Activated CD4-positive, alpha-beta memory T cell treated with anti-CD3 and anti-CD28 coated beads, Interleukin-2, amount 10 ng/mL, durations not matched to agents 7 days and 5 days (primary cell): ENCODE data around the gene SLC39A2. TPM values are rescaled to one million over a fixed set of nuclear protein-coding genes. Genes with fewer than 3 reads are reported as not detected.

Source experiments
- CTCF ChIA-PET: fragments of 350-600 bp; sonication (Branson Sonifier 250); formaldehyde crosslinking; loops from one replicate; lab custom pipeline; 2021; ENCODE audit warnings: antibody characterized with exemption, inconsistent platforms; lab: Charles Lee
- POLR2A ChIA-PET: fragments of 350-600 bp; sonication (Branson Sonifier 250); formaldehyde crosslinking; loops from one replicate; lab custom pipeline; 2021; ENCODE audit warnings: antibody characterized with exemption; lab: Charles Lee
- DNase-seq: peaks from one replicate; pipeline ENCODE4 v3.0.0-alpha.2; 2020
- H3K27ac Mint-ChIP-seq: one replicate; pipeline ENCODE4 v1.8.0; 2021; ENCODE audit warnings: mild to moderate bottlenecking, mixed read lengths
- H3K27me3 Mint-ChIP-seq: one replicate; pipeline ENCODE4 v1.8.0; 2021; ENCODE audit warnings: mixed read lengths
- H3K36me3 Mint-ChIP-seq: one replicate; pipeline ENCODE4 v1.8.0; 2021; ENCODE audit warnings: low read depth, mixed read lengths
- H3K4me1 Mint-ChIP-seq: one replicate; pipeline ENCODE4 v1.8.0; 2021; ENCODE audit warnings: mixed read lengths
- H3K4me3 Mint-ChIP-seq: one replicate; pipeline ENCODE4 v1.8.0; 2021; ENCODE audit warnings: mild to moderate bottlenecking, mixed read lengths
- H3K9me3 Mint-ChIP-seq: one replicate; pipeline ENCODE4 v1.8.0; 2021; ENCODE audit warnings: mixed read lengths
- total RNA-seq, 2 experiments: library from RNA; stranded (reverse); gene quantifications; one replicate each; pipeline ENCODE4 v1.2.3, GENCODE V29; 2021

SLC39A2 gene
- total RNA-seq, 2 experiments from 2014 or later = not detected

- Mint-ChIP-seq H3K27ac (no peak within 1 kb of the TSS), H3K27me3 (peaks cover 17% of the 10 kb centered on the region), H3K9me3 (no peaks in the 10 kb centered on the region), H3K4me1 (peaks cover 7% of the 10 kb centered on the region), H3K36me3 (no peaks in the 10 kb centered on the region), H3K4me3 (no peak within 1 kb of the TSS)
- DNase-seq = no peak
- CTCF ChIA-PET = interaction anchor here (1.4 to 3.1 kb wide), 3 partner anchors 27 to 63 kb away, joined by 3 to 60 read pairs (median 11); no protein-coding TSS in a partner anchor
- POLR2A ChIA-PET = no interaction called here
Measured at GRCh38 chr14:21041676-21042433, 42.8 kb downstream of the SLC39A2 start, which contains the start of gene RNASE7. RNASE7 (plus strand) TSS chr14:21042362; CDS start chr14:21042993, 631 bp downstream.

- ChIA-PET CTCF (interaction anchor here (0.7 to 2.9 kb wide), 3 partner anchors 28 to 397 kb away, joined by 3 to 11 read pairs (median 3); no protein-coding TSS in a partner anchor), POLR2A (no interaction called here)
- Mint-ChIP-seq H3K36me3 (no peaks in the 10 kb centered on the region), H3K27ac (no peak overlapping the region), H3K9me3 (no peaks in the 10 kb centered on the region), H3K4me3 (no peak overlapping the region), H3K4me1 (peaks cover 7% of the 10 kb centered on the region), H3K27me3 (peaks cover 17% of the 10 kb centered on the region)
- DNase-seq = no peak
Measured at GRCh38 chr14:21042918-21043317, 43.8 kb downstream of the SLC39A2 start.

- Mint-ChIP-seq H3K27ac (no peak overlapping the region), H3K27me3 (peaks cover 17% of the 10 kb centered on the region), H3K4me1 (peaks cover 7% of the 10 kb centered on the region), H3K36me3 (no peaks in the 10 kb centered on the region), H3K9me3 (no peaks in the 10 kb centered on the region), H3K4me3 (no peak overlapping the region)
- CTCF ChIA-PET = interaction anchor here (0.7 to 2.9 kb wide), 4 partner anchors 21 to 398 kb away, joined by 3 to 11 read pairs (median 4); no protein-coding TSS in a partner anchor
- POLR2A ChIA-PET = interaction anchor here (1.0 kb wide), 1 partner anchor 13 kb away, joined by 3 read pairs; no protein-coding TSS in a partner anchor
- DNase-seq = no peak
Measured at GRCh38 chr14:21043387-21043973, 44.4 kb downstream of the SLC39A2 start.

GRCh38 chr14:21043974-21044618, 45.0 kb downstream of the SLC39A2 start:
- Mint-ChIP-seq H3K36me3 (no peaks in the 10 kb centered on the region), H3K27ac (no peak overlapping the region), H3K4me3 (no peak overlapping the region), H3K4me1 (peaks cover 7% of the 10 kb centered on the region), H3K9me3 (no peaks in the 10 kb centered on the region), H3K27me3 (peaks cover 17% of the 10 kb centered on the region)
- CTCF ChIA-PET = interaction anchor here (0.9 to 2.9 kb wide), 3 partner anchors 22 to 45 kb away, joined by 3 to 11 read pairs (median 5); no protein-coding TSS in a partner anchor
- DNase-seq = no peak
- POLR2A ChIA-PET = interaction anchor here (1.0 kb wide), 1 partner anchor 13 kb away, joined by 3 read pairs; no protein-coding TSS in a partner anchor

- POLR2A ChIA-PET = no interaction called here
- DNase-seq = no peak
- H3K36me3 Mint-ChIP-seq = no peaks in the 10 kb centered on the region
- no peaks in the 10 kb centered on the region for H3K9me3 Mint-ChIP-seq
- H3K4me1 Mint-ChIP-seq = peaks cover 7% of the 10 kb centered on the region
- CTCF ChIA-PET = interaction anchor here (0.5 to 3.1 kb wide), 4 partner anchors 24 to 297 kb away, joined by 3 to 20 read pairs (median 4); no protein-coding TSS in a partner anchor
- peaks cover 17% of the 10 kb centered on the region for H3K27me3 Mint-ChIP-seq
- no peak overlapping the region for H3K27ac Mint-ChIP-seq
- H3K4me3 Mint-ChIP-seq = no peak overlapping the region
Measured at GRCh38 chr14:21047378-21047781, 48.3 kb downstream of the SLC39A2 start.

- ChIA-PET POLR2A (no interaction called here), CTCF (interaction anchor here (1.0 to 3.1 kb wide), 4 partner anchors 30 to 78 kb away, joined by 3 to 20 read pairs (median 3); no protein-coding TSS in a partner anchor)
- Mint-ChIP-seq H3K36me3 (no peaks in the 10 kb centered on the region), H3K4me3 (no peak overlapping the region), H3K9me3 (no peaks in the 10 kb centered on the region), H3K27ac (no peak overlapping the region), H3K27me3 (peaks cover 12% of the 10 kb centered on the region), H3K4me1 (peaks cover 7% of the 10 kb centered on the region)
- DNase-seq = no peak
Measured at GRCh38 chr14:21048638-21049037, 49.5 kb downstream of the SLC39A2 start.

- H3K9me3 Mint-ChIP-seq = no peaks in the 10 kb centered on the region
- H3K36me3 Mint-ChIP-seq = no peaks in the 10 kb centered on the region
- peaks cover 12% of the 10 kb centered on the region for H3K27me3 Mint-ChIP-seq
- H3K27ac Mint-ChIP-seq = no peak overlapping the region
- H3K4me1 Mint-ChIP-seq = peaks cover 9% of the 10 kb centered on the region
- POLR2A ChIA-PET = no interaction called here
- no peak overlapping the region for H3K4me3 Mint-ChIP-seq
- CTCF ChIA-PET = interaction anchor here (1.4 kb wide), 1 partner anchor 31 kb away, joined by 3 read pairs; no protein-coding TSS in a partner anchor
- DNase-seq = no peak
Measured at GRCh38 chr14:21049271-21049673, 50.2 kb downstream of the SLC39A2 start.

GRCh38 chr14:21050597-21050996, 51.5 kb downstream of the SLC39A2 start:
- Mint-ChIP-seq H3K9me3 (no peaks in the 10 kb centered on the region), H3K27me3 (peaks cover 4% of the 10 kb centered on the region)
- CTCF ChIA-PET = interaction anchor here (0.8 to 1.9 kb wide), 2 partner anchors 33 to 36 kb away, joined by 3 to 9 read pairs; no protein-coding TSS in a partner anchor

More at GRCh38 chr14:21050597-21050996, 51.5 kb downstream of the SLC39A2 start:
- POLR2A ChIA-PET = no interaction called here
- no peak overlapping the region for H3K4me3 Mint-ChIP-seq
- H3K36me3 Mint-ChIP-seq = no peaks in the 10 kb centered on the region
- no peak for DNase-seq
- peaks cover 4% of the 10 kb centered on the region for H3K4me1 Mint-ChIP-seq
- no peak overlapping the region for H3K27ac Mint-ChIP-seq

Other genes with a start within 250 kb of the SLC39A2 start
- gene EDDM3B, start 230.9 kb upstream of the SLC39A2 start, total RNA-seq = not detected
- 1 to 10 TPM; 5.6 to 5.9 TPM for gene RNASE6, start 218.0 kb upstream of the SLC39A2 start, total RNA-seq
- not detected for gene RNASE1, start 196.4 kb upstream of the SLC39A2 start, total RNA-seq
- not detected for gene RNASE3, start 107.9 kb upstream of the SLC39A2 start, total RNA-seq
- gene RNASE2, start 43.8 kb upstream of the SLC39A2 start, total RNA-seq = not detected
- gene METTL17, start 9.3 kb upstream of the SLC39A2 start, total RNA-seq = 10 to 100 TPM; 81.9 to 82.0 TPM
- gene NDRG2, start 25.8 kb downstream of the SLC39A2 start, total RNA-seq = 1 to 10 TPM; 8.3 to 8.5 TPM
- gene TPPP2, start 30.9 kb downstream of the SLC39A2 start, total RNA-seq = not detected
- not detected for gene RNASE13, start 35.5 kb downstream of the SLC39A2 start, total RNA-seq
- gene RNASE7, start 43.1 kb downstream of the SLC39A2 start, total RNA-seq = not detected
- not detected for gene RNASE8, start 58.5 kb downstream of the SLC39A2 start, total RNA-seq
- gene ARHGEF40, start 71.0 kb downstream of the SLC39A2 start, total RNA-seq = under 1 TPM; 0.18 to 0.28 TPM
- gene ZNF219, start 99.4 kb downstream of the SLC39A2 start, total RNA-seq = 1 to 10 TPM; 5.3 to 5.8 TPM
- gene TMEM253, start 101.8 kb downstream of the SLC39A2 start, total RNA-seq = not detected
- not detected for gene OR5AU1, start 156.8 kb downstream of the SLC39A2 start, total RNA-seq